22Rv1 (cell line): ENCODE data around the gene NAA15.

Experiments used
- CTCF ChIP-seq: fragments of 450-650 bp; IDR thresholded peaks from 2 replicates; pipeline ENCODE4 v1.5.1; 2017; ENCODE audit warnings: mild to moderate bottlenecking
- ZFX ChIP-seq: fragments of 450-650 bp; IDR thresholded peaks from 2 replicates; pipeline ENCODE4 v1.6.1; 2017; ENCODE audit warnings: antibody characterized with exemption, borderline replicate concordance

DNA sequence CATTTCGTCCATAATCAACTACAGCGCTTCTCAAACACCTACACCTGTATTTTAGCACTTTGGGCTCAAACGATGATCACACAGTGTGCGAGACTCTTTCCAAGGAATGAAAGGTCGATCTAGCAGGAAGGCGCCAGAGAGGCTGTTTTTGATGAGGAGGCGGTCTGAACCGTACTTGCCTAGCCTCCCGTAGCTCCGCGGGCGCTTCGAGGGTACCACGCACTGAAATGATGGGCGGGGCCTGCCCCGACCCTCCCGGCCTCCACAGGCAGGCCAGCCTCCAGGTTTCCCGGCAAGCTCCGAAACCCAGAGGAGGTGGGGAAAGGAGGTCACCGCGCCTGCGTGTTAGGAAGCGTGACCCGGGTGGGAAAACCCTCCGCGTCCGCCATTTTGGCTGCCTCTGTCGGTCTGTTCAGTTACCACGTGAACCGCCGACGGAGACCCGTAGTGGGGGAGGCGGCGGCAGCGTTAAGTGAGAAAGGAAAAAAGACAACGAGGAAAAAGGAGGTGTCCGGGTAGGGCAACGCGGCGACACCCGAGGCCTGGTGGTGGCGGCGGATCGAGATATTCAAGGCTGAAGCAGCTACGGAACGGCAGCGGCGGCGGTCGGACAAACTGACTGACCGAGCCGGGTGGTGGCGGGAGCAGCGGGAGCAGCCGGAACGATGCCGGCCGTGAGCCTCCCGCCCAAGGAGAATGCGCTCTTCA is at the start of gene NAA15:
- TF ChIP-seq CTCF (no peak), ZFX (no peak)
